ENCODE data around the gene AHSA1.
A peak's percentile ranks its signal among the peaks of the same experiment; 100 is the strongest.
"Not testable (repeated sequence)": the region's sequence is repeated elsewhere in the genome, so short reads cannot be mapped to it uniquely, and the experiment has no call there.

AHSA1 gene

DNA sequence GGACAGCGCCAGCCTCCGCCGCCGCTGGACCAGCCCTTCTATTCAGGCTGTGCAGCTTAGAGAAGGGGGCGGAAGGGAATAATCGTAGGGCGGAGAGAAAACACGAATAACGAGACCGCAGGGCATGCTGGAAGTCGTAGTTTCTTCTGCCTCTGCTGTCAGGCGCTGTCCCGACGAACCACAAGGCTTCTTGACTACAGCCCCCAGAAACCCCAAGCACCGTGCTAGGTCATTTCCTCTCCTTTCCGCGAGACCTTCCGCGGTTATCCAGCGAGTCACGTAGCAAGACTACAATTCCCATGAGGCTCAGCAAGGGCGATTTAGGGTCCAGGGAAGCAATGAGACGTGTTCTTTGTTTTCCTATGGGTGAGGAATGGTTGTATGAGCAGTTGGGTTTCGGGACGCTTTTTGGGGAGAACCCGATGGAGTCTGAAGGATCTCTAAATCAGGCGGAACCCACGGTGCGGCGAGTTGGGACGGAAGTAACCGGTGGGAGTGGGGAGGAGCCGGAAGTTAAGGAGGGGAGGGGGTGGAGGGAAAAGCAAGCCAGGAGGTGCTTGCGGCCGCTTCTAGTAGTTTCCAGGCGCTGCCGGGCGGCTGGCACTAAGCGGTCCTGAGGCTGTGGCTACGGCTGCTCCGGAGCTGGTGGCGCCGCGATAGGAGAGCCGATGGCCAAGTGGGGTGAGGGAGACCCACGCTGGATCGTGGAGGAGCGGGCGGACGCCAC lies at the start of gene AHSA1, which contains the start of gene VIPAS39:
TSS of gene AHSA1 (plus strand) at position 572 of the 727 bp plus-strand sequence. CDS start at position 669, 97 bp downstream.
TSS of gene VIPAS39 (minus strand) at position 80 of the 727 bp plus-strand sequence. CDS start 3,499 bp downstream, outside the sequence.
- DNase-seq, result peak; percentile 59 to 99 (median 97)

DNA sequence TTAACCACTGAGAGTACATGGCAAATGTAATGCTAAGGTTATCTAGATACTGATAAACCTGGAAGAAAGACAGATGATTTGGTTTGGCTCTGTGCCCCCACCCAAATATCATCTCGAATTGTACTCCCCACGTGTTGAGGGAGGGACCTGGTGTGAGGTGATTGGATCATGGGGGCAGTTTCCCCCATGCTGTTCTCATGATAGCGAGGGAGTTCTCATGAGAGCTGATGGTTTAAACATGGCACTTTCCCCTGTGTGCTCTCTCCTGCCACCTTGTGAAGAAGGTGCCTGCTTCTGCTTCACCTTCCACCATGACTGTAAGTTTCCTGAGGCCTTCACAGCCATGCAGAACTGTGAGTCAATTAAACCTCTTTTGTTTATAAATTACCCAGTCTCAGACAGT lies 48.8 kb upstream of the AHSA1 start:
- DNase-seq, result no peak

GRCh38 chr14:77415403-77416030 lies 42.4 kb upstream of the AHSA1 start:
- not testable (repeated sequence) for DNase-seq

DNA sequence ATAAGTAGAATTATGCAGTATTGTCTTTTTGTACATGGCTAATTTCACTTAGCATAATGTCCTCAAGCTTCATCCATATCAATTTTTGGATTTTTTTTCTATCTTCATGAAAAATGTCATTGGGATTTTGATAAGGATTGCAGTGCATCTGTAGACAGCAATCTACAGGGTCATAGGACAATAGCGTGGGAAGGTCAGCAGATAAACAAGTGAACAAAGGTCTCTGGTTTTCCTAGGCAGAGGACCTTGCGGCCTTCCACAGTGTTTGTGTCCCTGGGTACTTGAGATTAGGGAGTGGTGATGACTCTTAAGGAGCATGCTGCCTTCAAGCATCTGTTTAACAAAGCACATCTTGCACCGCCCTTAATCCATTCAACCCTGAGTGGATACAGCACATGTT lies 41.8 kb upstream of the AHSA1 start:
- not testable (repeated sequence) for DNase-seq

- DNase-seq, result no peak
These were observed 41.1 kb upstream of the AHSA1 start for GRCh38 chr14:77416836-77417235.

GRCh38 chr14:77421201-77421600 lies 36.7 kb upstream of the AHSA1 start:
- DNase-seq, result no peak

GRCh38 chr14:77423423-77423822 lies 34.5 kb upstream of the AHSA1 start, which contains the start of gene NOXRED1:
Gene NOXRED1, minus strand, starts transcription at chr14:77423523. Its CDS starts 634 bp downstream, at chr14:77422889.
- no peak for DNase-seq

DNA sequence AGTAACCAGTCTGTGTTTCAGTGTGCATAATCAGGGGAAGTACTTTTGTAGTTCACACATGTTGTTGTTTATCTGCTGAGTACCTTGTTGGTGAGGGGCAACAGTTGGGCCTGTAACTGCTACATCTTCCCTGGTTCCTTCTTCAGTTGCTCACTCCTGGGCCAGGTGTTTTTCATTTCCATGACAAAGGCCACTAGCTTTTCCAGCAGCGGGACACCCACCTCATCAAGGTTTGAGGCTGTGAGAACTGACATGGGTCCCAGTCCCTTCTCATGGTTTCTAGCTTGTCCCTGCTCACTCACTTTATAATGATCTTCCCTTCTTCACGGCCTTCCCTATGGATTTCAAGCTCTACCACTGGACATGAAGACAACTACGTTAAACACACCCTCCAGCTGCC lies 33.0 kb upstream of the AHSA1 start:
- DNase-seq, result no peak

GRCh38 chr14:77426396-77426795 lies 31.5 kb upstream of the AHSA1 start:
- no peak for DNase-seq

DNA sequence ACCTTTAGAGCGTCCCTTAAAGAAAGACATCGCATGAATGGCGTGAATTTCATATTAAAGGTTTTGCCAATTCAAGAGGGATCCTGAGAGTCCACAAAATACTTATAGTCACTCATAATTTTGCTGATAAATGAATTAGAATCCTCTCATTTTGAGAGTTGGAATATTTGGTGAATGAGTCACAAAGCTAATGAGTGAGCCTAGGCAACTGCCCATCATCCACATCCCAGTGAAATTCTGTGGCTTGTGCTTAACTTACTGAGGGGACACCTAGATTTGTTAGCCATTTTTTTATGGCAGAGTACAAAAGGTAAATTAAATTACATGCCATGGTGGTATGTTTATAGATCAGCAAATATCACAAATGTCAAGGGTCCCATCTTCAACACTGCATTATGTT lies 21.9 kb upstream of the AHSA1 start:
- DNase-seq, result no peak

- no peak for DNase-seq
These were observed 19.3 kb upstream of the AHSA1 start for GRCh38 chr14:77438596-77438995.

DNA sequence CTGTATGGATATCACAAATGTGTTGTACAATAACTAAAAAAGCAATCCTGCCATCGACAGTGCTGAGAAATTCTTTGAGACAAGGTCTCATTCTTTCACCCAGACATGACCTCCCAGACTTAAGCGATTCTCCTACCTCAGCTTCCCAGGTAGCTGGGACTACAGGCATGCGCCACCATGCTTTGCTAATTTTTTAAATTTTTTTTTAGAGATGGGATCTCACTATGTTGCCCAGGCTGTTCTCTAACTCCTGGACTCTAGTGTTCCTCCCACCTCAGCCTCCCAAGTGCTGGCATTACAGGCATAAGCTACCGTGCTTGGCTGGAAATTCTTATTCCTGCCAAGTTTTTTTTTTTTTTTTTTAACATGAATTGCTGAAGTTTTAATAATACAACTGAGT lies 18.0 kb upstream of the AHSA1 start:
- DNase-seq, result no peak

DNA sequence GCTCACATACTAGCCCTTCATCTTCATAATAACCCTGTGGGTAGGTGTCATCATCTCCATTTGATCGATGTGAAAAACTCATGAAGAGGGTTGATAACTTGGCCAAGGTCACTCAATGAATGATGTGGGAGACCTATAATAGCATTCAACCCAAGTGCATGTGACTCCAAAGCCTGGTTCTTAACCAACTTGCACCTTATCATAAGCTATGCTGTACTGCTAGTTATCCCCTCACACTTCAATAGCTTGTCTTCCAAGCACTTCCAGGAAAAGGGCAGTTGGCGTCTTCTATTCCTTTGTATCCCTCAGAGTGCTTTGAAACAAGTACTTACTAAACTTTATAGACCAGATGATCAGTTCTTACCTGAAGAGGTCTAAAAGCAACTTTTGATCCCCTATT lies 15.7 kb upstream of the AHSA1 start:
- DNase-seq, result no peak

DNA sequence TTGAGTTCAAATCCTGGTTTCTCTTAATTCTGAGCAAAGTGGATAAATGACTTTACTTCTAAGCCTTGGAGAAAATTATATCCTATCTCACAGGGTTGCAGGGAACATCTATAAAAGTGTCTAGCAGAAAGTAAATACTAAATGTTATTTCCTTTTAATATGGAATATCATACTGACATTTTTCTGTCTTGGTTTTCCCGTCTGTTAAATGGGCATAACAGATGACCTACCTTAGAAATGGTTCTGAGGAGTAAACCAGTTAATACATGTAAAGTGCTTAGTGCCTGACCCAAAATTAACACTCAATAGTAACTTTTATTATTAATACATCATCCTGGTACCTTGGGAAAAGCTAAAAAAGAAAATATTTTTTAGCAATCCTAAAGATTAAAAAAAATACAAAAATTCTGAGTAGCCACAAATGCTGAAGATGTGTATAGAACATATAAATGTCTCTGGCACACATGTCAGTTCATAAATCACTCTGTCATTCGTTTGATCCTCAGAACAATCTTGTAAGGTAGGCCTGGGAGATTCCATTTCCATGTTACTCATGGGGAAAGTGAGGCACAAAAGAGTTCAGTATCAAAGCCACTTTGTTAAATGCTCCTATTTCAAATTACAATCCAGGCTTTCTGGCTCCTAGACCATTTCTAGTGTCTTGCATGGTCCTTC lies 1.8 kb upstream of the AHSA1 start:
- DNase-seq, result no peak

- peak in 3 of 56 donors; percentile 41 to 59 (median 45) for DNase-seq
These were observed 775 bp upstream of the AHSA1 start for GRCh38 chr14:77457115-77457521.

- peak in 7 of 56 donors; percentile 32 to 79 (median 38) for DNase-seq
These were observed 507 bp downstream of the AHSA1 start for GRCh38 chr14:77458249-77458950.

- DNase-seq, result peak in 43 of 56 donors; percentile 2 to 88 (median 39)
These were observed 1.3 kb downstream of the AHSA1 start for GRCh38 chr14:77459072-77459723.

GRCh38 chr14:77467801-77468200 lies 9.9 kb downstream of the AHSA1 start:
- no peak for DNase-seq

GRCh38 chr14:77469067-77469505 lies 11.2 kb downstream of the AHSA1 start:
- DNase-seq, result no peak

- no peak for DNase-seq
These were observed 11.6 kb downstream of the AHSA1 start for GRCh38 chr14:77469539-77469938.
